ENCODE data around the gene ZSCAN5A. TPM values are rescaled to one million over a fixed set of nuclear protein-coding genes. Genes with fewer than 3 reads are reported as not detected.
"Not testable (repeated sequence)": the region's sequence is repeated elsewhere in the genome, so short reads cannot be mapped to it uniquely, and the experiment has no call there.

The ZSCAN5A gene
- total RNA-seq, 6 donors from 2014 or later = 6.2 to 18.6 (median 11.3) TPM

DNA sequence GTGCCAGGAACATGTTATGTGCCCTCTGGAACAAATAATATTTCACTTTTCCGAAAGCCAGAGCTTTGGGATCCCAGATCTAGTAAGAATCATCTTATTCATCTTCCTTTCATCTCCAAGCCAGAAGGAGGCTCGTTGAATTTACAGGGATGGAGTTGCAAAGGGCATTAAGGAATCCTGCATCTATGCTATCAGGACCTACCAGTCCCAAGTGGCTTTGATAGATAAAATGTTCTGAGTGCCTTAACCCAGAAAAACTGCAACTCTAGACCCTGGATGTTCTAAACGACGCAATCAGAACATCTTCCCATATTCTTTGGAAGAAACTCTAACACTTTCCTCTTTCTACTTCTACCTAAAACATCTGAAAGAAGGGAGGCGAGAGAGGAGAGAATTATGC, 51.3 kb downstream of the ZSCAN5A start:
- TF ChIP-seq EP300 (IDR thresholded peaks at IDR 0.05) = no peak
- no peak for TF ChIP-seq POLR2AphosphoS5 (IDR thresholded peaks at IDR 0.05)
- TF ChIP-seq, protein P1, sequence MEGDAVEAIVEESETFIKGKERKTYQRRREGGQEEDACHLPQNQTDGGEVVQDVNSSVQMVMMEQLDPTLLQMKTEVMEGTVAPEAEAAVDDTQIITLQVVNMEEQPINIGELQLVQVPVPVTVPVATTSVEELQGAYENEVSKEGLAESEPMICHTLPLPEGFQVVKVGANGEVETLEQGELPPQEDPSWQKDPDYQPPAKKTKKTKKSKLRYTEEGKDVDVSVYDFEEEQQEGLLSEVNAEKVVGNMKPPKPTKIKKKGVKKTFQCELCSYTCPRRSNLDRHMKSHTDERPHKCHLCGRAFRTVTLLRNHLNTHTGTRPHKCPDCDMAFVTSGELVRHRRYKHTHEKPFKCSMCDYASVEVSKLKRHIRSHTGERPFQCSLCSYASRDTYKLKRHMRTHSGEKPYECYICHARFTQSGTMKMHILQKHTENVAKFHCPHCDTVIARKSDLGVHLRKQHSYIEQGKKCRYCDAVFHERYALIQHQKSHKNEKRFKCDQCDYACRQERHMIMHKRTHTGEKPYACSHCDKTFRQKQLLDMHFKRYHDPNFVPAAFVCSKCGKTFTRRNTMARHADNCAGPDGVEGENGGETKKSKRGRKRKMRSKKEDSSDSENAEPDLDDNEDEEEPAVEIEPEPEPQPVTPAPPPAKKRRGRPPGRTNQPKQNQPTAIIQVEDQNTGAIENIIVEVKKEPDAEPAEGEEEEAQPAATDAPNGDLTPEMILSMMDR (IDR thresholded peaks at IDR 0.05) = no peak
- no peak for TF ChIP-seq POLR2A (IDR thresholded peaks at IDR 0.05)
- no peak overlapping the region for H3K4me3 ChIP-seq
- no peaks in the 10 kb centered on the region for H3K4me1 ChIP-seq
- H3K9me3 ChIP-seq = no peaks in the 10 kb centered on the region
- H3K27ac ChIP-seq = no peak overlapping the region
- H3K27me3 ChIP-seq = no peaks in the 10 kb centered on the region
- ATAC-seq (ENCODE audit: low FRiP score in 2 of 2) = no peak
- WGBS, 2 donors = 85 to 89% methylated on average over 5 of the region's 5 CpGs
- H3K36me3 ChIP-seq = no peaks in the 10 kb centered on the region
- DNase-seq = no peak

DNA sequence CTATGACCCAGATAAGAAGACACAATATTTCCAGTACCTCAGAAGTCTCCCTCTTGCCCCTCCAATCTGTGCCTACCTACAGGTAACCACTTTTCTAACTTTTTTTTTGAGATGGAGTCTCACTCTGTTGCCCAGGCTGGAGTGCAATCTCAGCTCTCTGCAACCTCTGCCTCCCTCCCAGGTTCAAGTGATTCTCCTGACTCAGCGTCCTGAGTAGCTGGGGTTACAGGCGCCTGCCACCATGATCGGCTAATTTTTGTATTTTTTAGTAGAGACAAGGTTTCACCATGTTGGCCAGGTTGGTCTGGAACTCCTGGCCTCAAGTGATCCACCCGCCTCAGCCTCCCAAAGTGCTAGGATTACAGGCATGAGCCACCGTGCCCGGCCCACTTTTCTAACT, 52.7 kb downstream of the ZSCAN5A start:
- ATAC-seq (ENCODE audit: low FRiP score in 2 of 2); H3K27me3 ChIP-seq; H3K4me1 ChIP-seq; H3K36me3 ChIP-seq; DNase-seq; H3K4me3 ChIP-seq; H3K27ac ChIP-seq; H3K9me3 ChIP-seq: not testable (repeated sequence)
- WGBS, 2 donors = 92 to 98% methylated on average over 6 of the region's 6 CpGs

DNA sequence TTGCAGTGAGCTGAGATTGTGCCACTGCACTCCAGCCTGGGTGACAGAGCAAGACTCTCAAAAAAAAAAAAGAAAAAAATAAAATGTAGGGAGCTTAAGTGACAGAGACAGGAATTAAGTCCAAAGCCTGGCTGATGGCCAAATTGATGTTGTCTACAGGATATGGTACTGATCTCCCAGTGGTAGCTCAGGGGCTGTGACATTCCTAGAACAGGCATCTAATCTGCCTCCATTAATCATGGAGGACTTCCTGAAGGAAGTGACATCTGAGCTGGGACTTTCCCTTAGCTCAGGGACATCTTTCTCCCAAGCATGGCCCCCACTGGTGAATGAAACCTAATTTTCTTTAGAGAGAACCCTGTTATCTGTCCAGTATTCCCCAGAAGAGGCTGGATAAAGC, 53.5 kb downstream of the ZSCAN5A start:
- H3K4me1 ChIP-seq = no peaks in the 10 kb centered on the region
- H3K36me3 ChIP-seq = no peaks in the 10 kb centered on the region
- no peaks in the 10 kb centered on the region for H3K27me3 ChIP-seq
- H3K27ac ChIP-seq = no peak overlapping the region
- TF ChIP-seq, protein P1 (IDR thresholded peaks at IDR 0.05) = no peak
- TF ChIP-seq EP300 (IDR thresholded peaks at IDR 0.05) (no peak), POLR2AphosphoS5 (IDR thresholded peaks at IDR 0.05) (no peak), POLR2A (IDR thresholded peaks at IDR 0.05) (no peak)
- H3K9me3 ChIP-seq = no peaks in the 10 kb centered on the region
- DNase-seq (no peak), ATAC-seq (ENCODE audit: low FRiP score in 2 of 2) (no peak)
- no peak overlapping the region for H3K4me3 ChIP-seq

DNA sequence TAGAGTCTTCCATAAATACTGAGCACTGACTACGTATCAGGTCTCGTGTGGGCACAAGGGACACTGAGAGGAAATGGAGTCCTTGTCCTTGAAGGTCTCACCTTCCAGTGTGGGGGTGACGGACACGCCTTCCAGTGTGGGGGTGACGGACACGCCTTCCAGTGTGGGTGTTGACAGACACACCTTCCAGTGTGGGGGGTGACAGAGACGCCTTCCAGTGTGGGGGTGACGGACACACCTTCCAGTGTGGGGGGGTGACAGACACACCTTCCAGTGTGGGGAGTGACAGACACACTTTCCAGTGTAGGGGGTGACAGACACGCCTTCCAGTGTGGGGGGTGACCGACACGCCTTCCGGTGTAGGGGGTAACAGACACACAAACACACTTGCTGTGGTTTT, 56.4 kb downstream of the ZSCAN5A start:
- WGBS, 2 donors = 89% methylated on average over 12 of the region's 12 CpGs
- H3K27ac ChIP-seq = no peak overlapping the region
- H3K27me3 ChIP-seq = no peaks in the 10 kb centered on the region
- no peak for ATAC-seq (ENCODE audit: low FRiP score in 2 of 2)
- TF ChIP-seq POLR2A (IDR thresholded peaks at IDR 0.05) = no peak
- no peak for TF ChIP-seq POLR2AphosphoS5 (IDR thresholded peaks at IDR 0.05)
- TF ChIP-seq EP300 (IDR thresholded peaks at IDR 0.05) = no peak
- TF ChIP-seq, protein P1 (IDR thresholded peaks at IDR 0.05) = no peak
- H3K4me3 ChIP-seq = no peak overlapping the region
- DNase-seq = no peak
- H3K9me3 ChIP-seq = no peaks in the 10 kb centered on the region
- H3K4me1 ChIP-seq = no peaks in the 10 kb centered on the region
- no peaks in the 10 kb centered on the region for H3K36me3 ChIP-seq

DNA sequence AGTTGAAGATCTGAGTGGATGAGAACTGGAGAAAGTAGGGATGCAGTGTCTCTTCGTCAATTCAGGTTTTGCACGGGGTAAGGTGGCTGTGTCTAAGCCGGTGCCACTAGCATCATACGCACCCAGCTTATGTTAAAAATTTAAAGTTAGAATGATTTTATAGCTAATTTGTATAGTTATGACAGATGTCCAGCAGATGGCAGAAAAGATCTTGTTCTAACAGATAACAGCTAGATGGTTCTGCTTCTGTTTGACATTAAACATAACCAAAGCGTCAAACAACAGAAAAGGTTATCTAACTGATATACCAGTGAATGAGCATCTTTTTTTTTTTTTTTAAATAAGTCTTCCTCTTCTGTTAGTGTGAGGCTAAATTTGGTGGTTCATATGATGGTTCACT, 60.9 kb downstream of the ZSCAN5A start:
- DNase-seq (no peak), ATAC-seq (ENCODE audit: low FRiP score in 2 of 2) (peak in 1 of 2 donors; percentile 64)
- H3K9me3 ChIP-seq = no peaks in the 10 kb centered on the region
- H3K4me3 ChIP-seq = no peak overlapping the region
- no peaks in the 10 kb centered on the region for H3K36me3 ChIP-seq
- WGBS, 2 donors = 51 to 55% methylated on average over 5 of the region's 5 CpGs
- H3K4me1 ChIP-seq = no peaks in the 10 kb centered on the region
- no peak overlapping the region for H3K27ac ChIP-seq
- TF ChIP-seq, protein P1 (IDR thresholded peaks at IDR 0.05) = peak in 3 of 6 experiments; percentile 30 to 48 (median 45)
- no peak for TF ChIP-seq POLR2A (IDR thresholded peaks at IDR 0.05)
- no peaks in the 10 kb centered on the region for H3K27me3 ChIP-seq
